Upper lobe of left lung (tissue), 4 donors: ENCODE results near the gene FOXN3.

Experiments
- CTCF ChIP-seq, 6 experiments: fragments of 450-650 bp in 4 of 6; fragments of 200-600 bp in 2 of 6; sonication (generic) in 2 of 6; IDR thresholded peaks; one replicate each; pipeline ENCODE4 v1.5.1; 2016 to 2019; ENCODE audit warnings: antibody characterized with exemption in 6 of 6
- EP300 ChIP-seq, 4 donors: sonication (generic); formaldehyde crosslinking; IDR thresholded peaks; one replicate each; pipeline ENCODE4 v1.5.1; 2017; ENCODE audit warnings: antibody characterized with exemption in 4 of 4, control low read depth in 2 of 4

DNA sequence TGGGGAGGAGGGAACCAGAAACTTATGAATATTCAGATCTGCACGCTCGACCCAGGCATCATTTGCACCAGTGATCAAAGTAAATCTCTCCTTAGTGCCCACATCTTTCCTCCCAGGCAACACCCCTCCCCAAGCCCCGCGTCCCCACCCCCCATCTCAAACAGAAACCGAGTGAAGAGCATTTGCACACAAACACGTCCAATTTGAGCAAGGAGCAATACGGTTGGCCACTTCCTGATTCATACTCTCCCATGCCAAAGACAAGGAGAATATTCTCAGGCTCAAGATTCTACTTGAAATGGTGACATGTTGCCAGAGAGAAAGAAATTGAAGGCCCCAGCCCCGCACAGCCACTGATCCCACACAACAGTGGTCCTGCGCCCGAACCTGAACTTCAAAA lies 7.1 kb downstream of the FOXN3 start:
- TF ChIP-seq EP300 (IDR thresholded peaks at IDR 0.05): no peak
- no peak for TF ChIP-seq CTCF (IDR thresholded peaks at IDR 0.05)
